VCaP (cell line): ENCODE data around the gene CNPY4.

Experiments used
- H3K27ac ChIP-seq: fragments of 450-650 bp; 2 replicates; pipeline ENCODE4 v1.5.1; 2017
- TF ChIP-seq, protein P1 (sequence below): fragments of 450-650 bp; conservative IDR thresholded peaks from 2 replicates; pipeline ENCODE4 v1.5.1; 2017; ENCODE audit warnings: mild to moderate bottlenecking, moderate library complexity

Gene CNPY4

DNA sequence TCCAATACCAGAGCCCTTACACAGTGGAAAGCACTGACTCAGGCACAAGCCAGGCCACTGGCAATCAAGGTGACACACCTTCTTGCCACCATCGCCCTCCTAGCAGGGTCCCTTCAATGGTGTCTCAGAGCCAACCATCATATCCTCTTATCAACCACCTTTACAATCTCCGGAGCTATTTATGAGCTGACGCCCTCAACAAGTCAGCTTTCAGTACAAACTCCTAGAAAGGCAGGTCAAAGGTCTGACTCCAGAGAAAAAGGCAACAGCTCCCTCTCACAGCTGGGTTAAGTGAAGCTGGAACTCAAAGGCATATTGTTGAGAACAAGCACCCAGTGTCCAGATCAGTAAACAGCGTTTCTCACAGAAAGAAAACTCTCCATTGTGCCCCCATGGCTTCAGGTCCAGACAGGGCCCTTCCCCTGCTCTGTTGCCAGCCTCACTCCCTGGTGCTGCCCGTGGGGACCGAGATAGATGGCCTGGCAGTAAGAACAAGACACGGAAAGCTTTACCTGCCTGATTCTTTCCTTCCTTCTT, 40.3 kb upstream of the CNPY4 start:
- peak overlapping the region; percentile 98; the same call in 1 of the 2 replicates for H3K27ac ChIP-seq
- TF ChIP-seq, protein P1, sequence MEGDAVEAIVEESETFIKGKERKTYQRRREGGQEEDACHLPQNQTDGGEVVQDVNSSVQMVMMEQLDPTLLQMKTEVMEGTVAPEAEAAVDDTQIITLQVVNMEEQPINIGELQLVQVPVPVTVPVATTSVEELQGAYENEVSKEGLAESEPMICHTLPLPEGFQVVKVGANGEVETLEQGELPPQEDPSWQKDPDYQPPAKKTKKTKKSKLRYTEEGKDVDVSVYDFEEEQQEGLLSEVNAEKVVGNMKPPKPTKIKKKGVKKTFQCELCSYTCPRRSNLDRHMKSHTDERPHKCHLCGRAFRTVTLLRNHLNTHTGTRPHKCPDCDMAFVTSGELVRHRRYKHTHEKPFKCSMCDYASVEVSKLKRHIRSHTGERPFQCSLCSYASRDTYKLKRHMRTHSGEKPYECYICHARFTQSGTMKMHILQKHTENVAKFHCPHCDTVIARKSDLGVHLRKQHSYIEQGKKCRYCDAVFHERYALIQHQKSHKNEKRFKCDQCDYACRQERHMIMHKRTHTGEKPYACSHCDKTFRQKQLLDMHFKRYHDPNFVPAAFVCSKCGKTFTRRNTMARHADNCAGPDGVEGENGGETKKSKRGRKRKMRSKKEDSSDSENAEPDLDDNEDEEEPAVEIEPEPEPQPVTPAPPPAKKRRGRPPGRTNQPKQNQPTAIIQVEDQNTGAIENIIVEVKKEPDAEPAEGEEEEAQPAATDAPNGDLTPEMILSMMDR: no peak

- TF ChIP-seq, protein P1: no peak
- peak overlapping the region; percentile 98 for H3K27ac ChIP-seq
Observed at GRCh38 chr7:100080907-100081534, 38.4 kb upstream of the CNPY4 start.

DNA sequence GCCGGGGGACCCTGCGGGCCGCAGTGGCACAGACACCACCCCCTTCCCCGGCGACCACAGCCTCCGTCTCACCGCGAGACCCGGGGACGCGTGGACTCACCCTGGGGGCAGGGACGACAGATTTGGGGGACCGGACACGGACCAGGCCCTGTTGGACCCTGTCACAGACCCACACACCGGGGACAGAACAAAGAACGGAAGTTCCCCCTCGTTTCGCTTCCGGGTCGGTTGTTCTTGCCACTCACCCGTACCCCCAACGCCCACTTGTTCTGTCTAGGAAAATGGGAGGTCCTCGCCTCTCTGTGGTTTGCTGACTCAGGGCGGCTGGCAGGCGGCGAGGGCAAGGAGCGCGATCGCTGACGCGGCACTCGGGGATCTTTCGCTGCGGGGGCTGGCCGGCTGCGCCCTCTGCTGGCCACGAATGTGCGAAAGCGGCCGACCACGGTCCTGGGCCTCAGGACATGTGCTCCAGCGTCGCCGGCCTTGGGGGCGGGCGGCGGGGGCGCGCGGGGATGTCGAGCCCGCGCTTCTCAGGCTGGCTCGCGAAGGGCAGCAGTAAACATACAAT, 37.8 kb upstream of the CNPY4 start, which contains the start of gene ZNF3:
Gene ZNF3, minus strand, starts transcription at position 189 of the 568 bp plus-strand sequence. CDS start 4,366 bp downstream, outside the sequence.
- peak within 1 kb of the TSS; percentile 98 for H3K27ac ChIP-seq
- TF ChIP-seq, protein P1: peak; percentile 99

DNA sequence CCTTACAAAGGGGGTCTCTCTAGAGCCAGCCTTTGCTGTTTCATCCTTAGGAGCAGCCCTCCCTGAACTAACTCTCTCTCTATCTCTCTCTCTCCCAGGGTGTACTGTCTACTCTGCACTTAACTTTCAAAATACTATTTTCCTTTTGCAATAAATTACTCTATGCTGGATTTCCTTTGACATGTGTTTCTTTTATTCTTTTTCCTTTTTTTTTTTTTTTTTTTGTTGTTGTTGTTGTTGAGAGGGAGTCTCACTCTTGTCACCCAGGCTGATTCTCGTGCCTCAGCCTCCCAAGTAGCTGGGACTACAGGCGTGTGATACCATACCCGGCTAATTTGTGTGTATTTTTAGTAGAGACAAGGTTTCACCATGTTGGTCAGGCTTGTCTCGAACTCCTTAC, 36.5 kb upstream of the CNPY4 start:
- peak overlapping the region; percentile 98 for H3K27ac ChIP-seq
- TF ChIP-seq, protein P1: no peak

GRCh38 chr7:100085515-100085914, 33.9 kb upstream of the CNPY4 start:
- TF ChIP-seq, protein P1: no peak
- no peak overlapping the region for H3K27ac ChIP-seq

DNA sequence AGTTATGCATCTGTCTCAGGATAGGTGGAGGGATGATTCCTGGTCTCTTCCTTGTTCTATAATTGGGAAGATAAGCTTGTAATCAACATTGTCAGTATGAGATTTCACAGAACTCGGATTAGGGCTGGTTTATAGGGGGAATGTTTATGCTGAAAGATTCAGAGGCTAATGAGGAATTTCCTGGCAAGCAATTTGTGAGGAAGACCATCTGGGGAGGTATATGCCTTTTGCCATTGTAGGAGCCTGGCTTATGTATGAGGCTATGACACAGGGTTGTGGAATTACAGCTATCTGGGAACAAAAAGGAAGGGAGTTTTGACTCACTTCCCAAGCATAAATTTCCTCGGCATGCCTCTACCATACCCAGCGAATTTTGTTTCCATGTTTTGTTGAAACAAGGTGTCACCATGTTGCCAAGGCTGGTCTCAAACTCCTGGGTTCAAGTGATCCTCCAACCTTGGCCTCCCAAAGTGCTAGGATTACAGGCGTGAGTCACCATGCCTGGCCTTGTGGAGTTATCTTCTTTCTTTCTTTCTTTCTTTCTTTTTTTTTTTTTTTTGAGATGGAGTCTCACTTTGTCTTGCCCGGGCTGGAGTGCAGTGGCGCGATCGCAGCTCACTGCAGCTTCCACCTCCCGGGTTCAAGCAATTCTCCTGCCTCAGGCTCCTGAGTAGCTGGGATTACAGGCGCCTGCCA, 32.2 kb upstream of the CNPY4 start:
- TF ChIP-seq, protein P1: no peak
- peak overlapping the region; percentile 93 for H3K27ac ChIP-seq

DNA sequence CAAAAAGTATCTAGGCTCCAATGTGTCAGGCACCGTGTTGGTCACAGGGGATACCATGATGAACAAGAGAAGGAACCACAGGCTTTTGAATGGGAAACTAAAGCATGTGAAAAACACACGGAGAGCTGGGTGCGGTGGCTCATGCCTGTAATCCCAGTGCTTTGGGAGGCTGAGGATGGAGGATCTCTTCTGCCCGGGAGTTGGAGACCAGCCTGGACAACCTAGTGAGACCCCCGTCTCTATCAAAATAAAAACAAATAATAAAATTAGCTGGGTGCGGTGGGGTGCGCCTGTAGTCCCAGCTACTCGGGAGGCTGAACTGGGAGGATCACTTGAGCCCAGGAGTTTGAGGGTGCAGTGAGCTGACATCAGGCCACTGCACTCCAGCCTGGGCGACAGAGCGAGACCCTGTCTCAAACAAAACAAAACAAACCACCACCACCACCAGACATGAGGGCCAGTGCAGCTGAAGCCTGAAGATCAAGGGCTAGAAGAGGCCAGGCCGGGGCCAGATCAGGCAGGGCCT, 31.3 kb upstream of the CNPY4 start:
- H3K27ac ChIP-seq: peak overlapping the region; percentile 93
- TF ChIP-seq, protein P1: no peak
